Activated CD4-positive, alpha-beta T cell treated with anti-CD3 and anti-CD28 coated beads, Interleukin-2, amount 50 U/mL, for 24 hours (primary cell): ENCODE data around the gene MORN2.
"Not testable (repeated sequence)": the region's sequence is repeated elsewhere in the genome, so short reads cannot be mapped to it uniquely, and the experiment has no call there.

ENCODE experiments used
- DNase-seq, 2 donors: peaks; one replicate each; pipeline ENCODE4 v3.0.0-alpha.2; 2020; ENCODE audit warnings: low read depth in 1 of 2, low spot score in 1 of 2

Gene MORN2

DNA sequence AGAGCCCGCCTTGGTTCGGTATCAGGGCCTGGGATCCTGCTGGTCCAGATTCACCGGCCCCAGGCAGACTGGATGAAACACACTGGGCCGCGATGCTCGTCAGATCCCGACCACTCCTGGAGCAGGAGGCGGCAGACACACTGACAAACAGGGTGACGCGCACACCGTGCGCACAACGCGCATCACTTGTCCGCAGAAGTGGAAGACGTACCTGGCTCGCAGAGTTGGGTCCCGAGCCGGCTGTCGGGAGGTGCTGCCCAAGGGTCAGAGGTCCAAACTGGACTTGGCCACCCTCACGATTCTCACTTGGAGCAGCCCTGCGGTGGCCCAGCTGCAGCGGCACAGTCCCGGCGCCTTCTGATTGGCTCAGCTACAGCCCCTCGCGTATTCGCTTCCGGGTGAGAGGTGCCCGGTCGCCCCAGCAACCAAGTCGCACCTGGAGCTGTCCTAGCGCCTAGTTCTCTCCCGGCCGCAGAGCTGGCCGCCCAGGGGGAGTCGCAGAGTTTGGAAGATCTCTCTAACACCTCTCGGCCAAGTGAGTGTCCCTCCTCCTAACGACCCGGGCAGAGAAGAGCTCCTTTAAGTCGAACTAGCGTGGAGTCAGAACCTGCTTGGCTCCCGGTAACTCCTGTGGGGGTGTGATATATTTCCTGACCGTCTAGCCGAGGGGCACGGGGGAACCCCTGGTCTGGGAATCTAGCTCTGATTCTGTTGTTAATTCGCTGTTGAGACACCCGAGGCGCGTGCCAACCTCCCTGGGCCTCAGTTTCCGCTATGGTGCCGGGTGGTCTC lies at the start of gene MORN2, which contains the start of gene DHX57:
Gene MORN2 (plus strand): TSS at position 401 of the 792 bp plus-strand sequence.
Gene DHX57 (minus strand): TSS at position 359 of the 792 bp plus-strand sequence. CDS start 7,529 bp downstream, outside the sequence.
- DNase-seq, result peak; percentile 64 to 71

DNA sequence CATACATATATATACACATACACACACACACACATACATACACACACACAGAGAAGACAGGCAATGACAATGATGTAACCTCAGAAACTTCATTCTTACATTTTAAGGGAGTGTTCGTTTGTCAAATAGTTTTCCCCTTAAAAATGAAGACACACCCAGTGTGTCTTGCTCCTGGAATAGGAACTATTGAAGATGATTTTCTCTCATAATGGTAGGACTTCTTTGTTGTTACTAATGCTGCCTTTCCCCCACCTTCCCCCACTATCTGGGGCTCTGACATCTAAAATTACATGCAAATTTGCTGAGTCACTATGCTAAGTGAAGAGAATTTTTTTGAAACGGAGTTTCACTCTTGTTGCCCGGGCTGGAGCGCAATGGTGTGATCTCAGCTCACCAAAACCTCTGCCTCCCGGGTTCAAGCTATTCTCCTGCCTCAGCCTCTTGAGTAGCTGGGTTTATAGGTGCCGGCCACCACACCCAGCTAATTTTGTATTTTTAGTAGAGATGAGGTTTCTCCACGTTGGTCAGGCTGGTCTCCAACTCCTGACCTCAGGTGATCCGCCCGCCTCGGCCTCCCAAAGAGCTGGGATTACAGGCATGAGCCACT lies 48.1 kb upstream of the MORN2 start:
- not testable (repeated sequence) for DNase-seq

DNA sequence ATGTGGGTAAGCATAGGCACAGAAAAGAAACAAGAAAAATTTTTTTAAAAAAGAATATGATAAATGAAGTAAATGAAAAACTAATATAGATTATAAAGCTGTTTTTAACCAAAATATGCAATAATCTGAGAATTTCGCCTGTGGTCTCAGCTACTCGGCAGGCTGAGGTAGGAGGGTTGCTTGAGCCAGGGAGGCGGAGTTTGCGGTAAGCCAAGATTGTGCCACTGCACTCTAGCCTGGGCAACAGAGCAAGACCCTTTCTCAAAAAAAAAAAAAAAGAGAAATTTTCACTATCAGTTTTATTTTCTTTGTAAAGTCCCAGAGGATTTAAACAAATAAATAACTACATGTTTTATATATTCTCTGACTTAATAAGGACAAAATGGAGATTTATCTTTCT lies 47.3 kb upstream of the MORN2 start:
- no peak for DNase-seq

DNA sequence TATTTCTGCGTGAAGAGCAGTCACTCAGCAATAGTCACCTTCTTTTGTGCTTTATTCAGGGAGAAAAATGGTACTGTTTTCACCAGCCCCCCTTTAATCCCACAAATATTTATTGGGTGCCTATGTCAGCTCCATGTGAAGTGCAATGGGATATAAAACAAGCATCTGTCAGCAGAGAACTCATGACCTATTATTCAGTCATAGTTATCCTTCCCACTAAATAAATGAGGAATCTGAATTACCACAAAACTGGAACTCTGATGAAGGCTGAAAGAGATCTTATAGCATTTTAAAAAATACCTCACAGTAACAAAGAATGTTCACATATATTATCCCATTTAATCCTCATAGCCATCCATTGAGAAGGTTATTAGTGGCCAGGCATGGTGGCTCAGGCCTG lies 45.8 kb upstream of the MORN2 start:
- no peak for DNase-seq

DNA sequence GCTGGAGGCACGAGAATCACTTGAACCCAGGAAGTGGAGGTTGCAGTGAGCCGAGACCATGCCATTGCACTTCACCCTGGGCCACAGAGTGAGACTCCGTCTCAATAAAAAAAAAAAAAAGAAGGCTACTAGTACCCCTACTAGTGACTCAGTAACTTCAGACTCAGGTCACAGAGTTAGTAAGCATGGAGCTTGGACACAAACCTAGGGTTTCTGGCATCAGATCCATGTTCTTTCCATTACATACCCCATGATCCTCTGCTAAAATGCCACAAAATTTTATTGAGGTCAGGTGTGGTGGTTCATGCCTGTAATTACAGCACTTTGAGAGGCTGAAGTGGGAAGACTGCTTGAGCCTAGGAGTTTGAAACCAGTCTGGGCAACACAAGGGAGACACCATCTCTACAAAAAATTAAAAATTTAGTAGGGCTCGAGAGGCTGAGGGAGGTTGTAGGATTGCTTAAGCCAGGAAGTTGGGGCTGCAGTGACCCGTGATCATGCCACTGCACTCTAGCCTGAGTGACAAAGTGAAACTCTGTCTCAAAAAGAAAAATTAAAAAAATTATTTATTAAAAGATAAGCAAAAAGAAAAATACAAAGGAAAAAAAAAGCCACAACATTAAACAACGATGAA lies 45.1 kb upstream of the MORN2 start:
- no peak for DNase-seq

DNA sequence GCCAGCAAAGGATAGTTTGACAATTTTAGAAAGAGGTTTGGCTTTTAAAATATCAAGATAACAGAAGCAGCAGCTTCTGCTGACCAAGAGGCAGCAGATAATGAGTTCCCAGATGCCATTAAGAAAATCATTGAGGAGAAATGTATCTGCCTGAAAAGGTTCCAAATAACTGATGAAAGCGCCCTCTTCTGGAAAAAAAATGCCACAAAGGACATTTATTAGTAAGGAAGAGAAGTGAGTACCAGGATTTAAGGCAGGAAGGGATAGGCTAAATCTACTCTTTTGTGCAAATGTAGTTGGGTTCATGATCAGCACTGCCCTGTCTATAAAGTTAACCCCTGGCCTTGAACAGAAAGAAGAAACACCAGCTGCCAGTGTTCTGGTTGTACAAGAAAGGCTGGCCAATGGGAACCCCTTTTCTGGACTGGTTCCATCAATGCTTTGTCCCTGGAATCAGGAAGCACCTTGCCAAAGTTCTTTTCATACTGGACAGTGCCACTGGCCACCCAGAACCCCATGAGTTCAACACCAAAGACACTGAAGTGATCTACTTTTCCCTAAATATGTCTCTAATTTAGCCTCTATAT lies 40.7 kb upstream of the MORN2 start:
- no peak for DNase-seq

DNA sequence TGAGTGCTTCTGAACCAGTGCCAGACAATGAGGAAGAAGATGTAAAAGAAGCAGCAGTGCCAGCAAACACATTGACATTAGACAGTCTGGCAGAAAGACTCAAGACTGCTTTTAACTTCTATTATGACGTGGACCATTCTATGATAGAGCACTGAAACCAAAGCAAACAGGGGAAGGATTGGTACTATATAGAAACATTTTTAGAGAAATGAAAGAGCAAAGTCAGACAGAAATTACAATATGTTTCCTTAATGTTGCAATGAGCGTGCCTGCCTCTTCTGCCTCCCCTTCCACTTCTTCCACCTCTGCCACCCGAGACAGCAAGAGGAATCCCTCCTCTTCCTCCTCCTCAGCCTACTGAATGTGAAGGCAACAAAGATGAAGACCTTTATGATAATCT lies 39.8 kb upstream of the MORN2 start:
- no peak for DNase-seq

DNA sequence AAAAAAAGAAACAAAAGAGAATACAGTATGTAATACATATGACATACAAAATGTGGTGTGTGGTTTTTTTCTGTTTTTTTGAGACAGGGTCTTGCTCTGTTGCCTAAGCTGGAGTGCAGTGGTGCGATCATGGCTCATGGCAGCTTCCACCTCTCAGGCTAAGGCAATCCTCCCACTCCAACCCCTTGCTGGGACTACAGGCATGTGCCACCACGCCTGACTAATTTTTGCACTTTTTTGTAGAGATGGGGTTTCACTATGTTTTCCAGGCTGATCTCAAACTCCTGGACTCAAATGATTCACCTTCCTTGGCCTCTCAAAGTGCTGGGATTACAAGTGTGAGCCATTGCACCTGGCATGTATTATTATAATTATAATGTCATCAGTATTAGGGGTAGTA lies 39.0 kb upstream of the MORN2 start:
- DNase-seq, result no peak

DNA sequence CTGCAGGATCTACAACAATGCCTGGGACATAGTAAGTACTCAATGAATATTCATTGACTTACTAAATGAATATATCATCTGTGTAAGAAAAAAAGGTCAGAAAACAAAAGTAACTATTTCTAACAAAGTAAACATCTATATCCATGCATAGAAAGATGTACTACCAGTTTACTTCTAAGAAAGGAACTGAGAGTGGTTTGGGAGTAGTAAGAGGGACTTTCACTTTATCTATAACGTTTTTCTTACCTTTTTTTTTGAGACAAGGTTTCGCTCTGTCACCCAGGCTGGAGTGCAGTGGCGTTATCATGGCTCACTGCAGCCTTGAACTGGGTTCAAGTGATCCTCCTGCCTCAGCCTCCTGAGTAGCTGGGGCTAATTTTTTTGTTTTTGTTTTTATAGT lies 25.7 kb upstream of the MORN2 start:
- DNase-seq, result no peak

DNA sequence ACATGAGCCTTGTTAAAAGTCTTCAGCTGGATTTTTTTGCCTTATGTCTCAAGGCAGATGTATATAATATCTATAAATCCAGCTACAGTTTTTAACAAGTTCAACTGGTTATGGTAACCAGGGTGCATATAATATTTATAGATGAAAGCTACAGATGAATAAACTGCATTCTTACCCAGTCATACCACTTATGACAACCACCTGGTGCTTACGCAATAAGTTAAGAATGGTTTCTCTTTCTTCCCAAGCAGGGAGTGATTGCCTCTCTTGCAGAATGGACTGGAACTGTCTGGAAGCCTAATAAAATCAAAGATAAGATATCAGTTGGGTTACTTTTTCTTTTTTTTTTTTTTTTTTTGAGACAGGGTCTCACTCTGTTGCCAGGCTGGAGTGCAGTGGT lies 19.6 kb upstream of the MORN2 start:
- DNase-seq, result no peak

DNA sequence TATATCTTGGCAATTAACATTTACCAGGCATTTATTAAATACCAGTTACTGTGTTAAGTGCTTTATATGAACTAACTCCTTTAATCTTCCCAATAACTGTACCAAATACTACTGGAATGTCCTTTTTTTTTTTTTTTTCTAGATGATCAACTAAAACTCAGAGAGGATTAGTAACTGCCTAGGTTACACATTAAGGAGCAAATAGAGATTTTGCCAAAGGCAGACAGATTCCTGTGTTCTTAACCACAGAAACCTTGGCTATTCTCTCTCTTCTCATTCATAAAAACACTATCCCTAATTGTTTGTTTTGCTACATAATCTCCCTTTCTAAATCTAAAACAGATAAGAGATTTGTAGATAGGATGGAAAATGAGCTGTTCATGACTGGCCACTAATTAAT lies 13.3 kb upstream of the MORN2 start:
- DNase-seq, result no peak

DNA sequence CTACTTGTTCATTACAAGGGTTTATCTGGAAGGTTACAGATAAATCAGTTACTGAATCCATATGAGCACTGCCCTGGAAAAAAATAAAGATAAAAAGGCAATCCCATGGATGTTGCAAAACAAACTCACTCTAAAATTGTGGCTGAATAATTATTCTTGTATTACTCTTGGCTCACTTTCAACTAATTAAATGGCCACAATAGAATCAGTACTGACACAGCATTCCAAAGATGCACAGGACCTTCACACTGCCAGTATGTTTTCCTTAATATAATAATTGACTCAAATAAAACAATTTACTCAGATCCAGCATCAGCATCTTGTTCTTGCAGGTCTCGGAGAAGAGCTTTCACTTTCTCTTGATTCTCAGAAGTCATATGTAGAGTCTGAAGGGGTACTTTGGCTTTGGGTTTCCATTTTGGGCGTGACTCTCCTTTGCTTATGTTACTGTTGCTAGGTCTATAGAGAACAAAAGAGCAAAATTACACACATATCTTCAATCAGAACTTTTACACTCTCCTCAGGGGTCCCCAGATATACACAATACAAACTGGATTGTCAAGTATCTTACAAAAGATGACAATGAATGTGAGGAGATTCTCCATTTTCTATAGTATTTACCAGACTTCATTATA lies 12.6 kb upstream of the MORN2 start:
- DNase-seq, result no peak

DNA sequence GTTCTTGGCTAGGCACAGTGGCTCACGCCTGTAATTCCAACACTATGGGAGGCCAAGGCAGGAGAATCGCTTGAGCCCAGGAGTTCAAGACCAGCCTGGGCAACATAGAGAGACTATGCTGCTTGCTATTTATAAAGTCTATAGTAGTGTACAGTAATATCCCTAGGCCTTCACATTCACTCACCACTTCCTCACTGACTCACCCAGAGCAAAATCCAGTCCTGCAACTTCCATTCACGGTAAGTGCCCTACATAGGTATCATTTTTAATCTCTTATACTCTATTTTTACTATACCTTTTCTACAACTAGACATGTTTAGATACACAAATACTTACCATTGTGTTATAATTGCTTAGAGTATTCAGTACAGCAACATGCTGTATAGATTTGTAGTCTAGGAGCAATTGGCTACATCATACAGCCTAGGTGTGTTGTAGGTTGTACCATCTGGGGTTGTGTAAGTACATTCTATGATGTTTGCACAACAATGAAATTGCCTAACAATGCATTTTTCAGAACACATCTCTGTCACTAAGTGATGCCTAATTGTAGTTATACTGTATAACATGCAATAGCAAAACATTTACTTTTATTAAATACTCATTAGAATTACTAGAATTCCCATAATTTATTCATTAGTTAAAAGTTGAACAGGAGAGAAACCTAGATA lies 8.9 kb upstream of the MORN2 start:
- DNase-seq, result no peak

DNA sequence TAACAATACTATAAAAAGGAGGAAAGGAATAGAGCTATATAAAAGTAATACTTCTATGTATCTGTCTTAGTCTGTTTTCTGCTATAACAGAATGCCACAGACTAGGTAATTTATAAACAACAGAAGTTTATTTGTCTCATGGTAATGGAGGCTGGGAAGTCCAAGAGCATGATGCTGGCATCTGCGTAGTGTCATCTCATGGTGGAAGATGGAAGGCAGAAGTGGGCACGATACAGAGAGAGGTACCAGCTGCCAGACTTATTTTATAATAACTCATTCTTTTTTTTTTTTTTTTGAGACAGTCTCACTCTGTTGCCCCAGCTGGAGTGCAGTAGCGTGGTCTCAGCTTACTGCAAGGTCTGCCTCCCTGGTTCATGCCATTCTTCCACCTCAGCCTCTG lies 4.3 kb upstream of the MORN2 start:
- no peak for DNase-seq

DNA sequence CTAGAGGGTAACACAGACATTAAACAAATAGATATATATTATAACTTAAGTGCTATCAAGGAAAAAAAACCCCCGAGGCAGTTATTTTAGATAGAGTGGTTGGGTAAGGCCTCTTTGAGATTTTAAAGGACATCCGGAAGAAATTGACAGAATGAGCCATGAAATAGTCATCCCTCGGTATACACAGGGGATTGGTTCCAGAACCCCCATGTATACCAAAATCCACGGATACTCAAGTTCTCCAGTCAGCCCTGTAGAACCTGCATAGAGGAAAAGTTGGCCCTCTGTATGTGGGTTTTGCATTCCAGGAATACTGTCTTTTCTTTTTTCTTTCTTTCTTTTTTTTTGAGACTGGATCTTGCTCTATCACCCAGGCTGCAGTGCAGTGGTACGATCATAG lies 2.0 kb upstream of the MORN2 start:
- DNase-seq, result no peak

DNA sequence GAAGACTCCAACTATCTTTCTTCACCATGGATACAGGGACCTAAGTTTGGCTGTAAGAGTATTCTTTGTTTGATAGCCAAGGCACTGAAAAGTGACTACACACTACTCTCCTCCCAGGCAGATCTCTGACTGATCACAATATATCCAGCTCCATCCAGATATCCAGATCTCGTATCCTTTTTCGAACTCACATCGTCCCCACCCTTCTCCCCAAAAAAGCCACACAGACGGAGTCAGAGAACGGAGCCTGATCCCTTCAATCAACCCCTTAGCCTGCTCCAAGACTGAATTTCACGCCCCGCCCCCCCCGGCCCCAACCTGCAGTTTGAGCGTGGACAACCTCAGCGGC lies 575 bp upstream of the MORN2 start:
- no peak for DNase-seq

DNA sequence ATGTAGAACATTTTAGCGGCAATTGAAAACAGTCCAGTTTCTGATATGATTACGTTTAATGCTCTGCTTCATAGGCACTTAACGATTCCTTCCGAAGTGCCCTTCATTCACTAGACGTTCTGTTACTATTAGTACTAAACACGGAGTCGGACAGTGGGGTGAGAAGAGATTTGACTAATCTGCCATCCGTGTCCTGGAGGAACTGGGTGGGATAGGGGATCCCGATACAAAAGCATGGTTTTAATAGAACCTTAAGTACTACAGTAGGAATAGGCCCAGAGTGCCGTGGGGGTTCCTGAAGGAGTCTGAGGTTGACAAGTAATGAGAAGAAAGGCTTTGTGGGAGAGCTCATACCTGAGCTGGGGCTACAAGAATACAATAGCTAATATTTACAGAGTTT lies 631 bp downstream of the MORN2 start:
- no peak for DNase-seq

DNA sequence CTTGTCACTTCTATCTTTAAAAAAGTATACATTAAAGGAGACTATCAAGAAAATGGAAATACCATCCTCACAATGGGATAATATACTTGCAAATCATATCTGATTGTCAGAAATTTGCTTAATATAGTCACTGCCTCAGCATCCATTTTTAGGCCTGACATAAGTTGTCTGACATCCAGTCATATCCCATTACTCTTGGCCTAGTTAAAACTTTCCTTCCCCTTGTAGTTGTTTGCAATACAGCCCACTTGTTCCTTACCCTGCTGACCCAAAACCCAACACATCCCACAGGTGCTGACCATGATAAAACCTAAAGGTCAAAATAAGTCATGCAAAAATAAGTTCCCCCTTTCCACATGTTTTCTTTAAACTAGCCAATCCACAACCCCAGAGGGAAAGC lies 10.3 kb downstream of the MORN2 start:
- DNase-seq, result no peak

DNA sequence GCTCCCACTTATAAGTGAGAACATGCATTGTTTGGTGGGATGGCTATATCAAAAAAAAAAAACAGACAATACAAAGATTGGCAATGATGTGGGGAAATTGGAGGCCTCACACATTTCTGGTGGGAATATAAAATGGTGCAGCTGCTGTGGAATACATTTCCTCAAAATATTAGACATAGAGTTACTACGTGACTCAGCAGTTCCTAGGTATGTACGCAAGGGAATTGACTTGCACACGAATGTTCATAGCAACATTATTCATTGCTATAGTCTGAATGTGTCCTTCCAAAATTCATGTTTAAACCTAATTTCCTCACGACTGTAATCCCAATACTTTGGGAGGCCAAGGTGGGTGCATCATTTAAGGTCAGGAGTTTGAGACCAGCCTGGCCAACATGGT lies 11.6 kb downstream of the MORN2 start:
- DNase-seq, result no peak

DNA sequence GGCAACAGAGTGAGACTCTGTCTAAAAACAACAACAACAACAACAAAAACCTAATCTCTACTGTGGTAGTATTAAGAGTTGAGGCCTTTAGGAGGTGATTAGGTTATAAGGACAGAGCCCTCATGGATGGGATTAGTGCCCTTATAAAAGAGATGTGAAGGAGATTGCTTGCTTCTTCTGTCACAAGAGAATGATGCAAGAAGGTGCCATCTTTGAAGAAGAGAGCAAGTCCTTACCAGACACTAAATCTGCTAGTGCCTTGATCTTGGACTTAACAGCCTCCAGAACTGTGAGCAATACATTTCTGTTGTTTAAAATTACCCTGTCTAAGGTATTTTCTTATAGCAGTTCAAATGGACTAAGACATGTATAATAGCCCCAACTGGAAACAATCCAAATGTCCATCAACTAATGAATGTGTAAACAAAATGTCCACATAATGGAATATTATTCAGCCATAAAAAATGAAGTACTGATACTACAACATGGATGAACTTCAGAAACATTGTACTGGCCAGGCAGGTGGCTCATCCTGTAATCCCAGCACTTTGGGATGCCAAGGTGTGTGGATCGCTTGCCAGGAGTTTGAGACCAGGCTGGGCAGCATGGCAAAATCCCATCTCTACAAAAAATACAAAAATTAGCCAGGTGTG lies 12.3 kb downstream of the MORN2 start:
- DNase-seq, result no peak

DNA sequence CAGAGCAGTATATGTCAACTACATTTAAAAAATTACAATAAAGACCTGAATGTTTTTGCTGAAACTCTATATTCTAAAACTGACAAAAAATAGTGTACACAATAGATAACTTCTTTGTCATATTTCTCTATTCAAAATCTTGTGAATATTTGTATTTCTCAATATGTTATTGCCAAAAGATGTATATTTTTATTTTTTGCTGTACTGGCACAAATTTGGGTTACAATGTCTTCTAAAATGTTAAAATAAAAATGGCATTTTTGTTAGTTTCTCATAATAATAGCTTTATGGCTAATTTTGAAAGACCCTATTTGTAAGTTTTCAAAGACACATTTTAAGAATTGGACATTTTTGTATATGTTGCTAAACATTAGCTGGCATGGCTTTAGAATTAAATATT lies 13.3 kb downstream of the MORN2 start:
- no peak for DNase-seq
